Hindlimb muscle (tissue), 1 donor: Measurements from ENCODE around the gene LRMDA. TPM values are rescaled to one million over a fixed set of nuclear protein-coding genes. Genes with fewer than 3 reads are reported as not detected.
A peak's percentile ranks its signal among the peaks of the same experiment; 100 is the strongest.

Experiments
- DNase-seq: peaks from one replicate; pipeline ENCODE4 v3.0.0-alpha.2; 2013
- polyA plus RNA-seq: library from polyadenylated mRNA; unstranded; fragments of 120-200 nt; gene quantifications from one replicate; pipeline ENCODE4 v1.2.1, GENCODE V29; 2013; ENCODE audit not compliant: insufficient read length

LRMDA gene
- polyA plus RNA-seq, 1 donor: 6.6 TPM

- DNase-seq: no peak
Observed at GRCh38 chr10:76429368-76430060, 998.1 kb downstream of the LRMDA start.

DNA sequence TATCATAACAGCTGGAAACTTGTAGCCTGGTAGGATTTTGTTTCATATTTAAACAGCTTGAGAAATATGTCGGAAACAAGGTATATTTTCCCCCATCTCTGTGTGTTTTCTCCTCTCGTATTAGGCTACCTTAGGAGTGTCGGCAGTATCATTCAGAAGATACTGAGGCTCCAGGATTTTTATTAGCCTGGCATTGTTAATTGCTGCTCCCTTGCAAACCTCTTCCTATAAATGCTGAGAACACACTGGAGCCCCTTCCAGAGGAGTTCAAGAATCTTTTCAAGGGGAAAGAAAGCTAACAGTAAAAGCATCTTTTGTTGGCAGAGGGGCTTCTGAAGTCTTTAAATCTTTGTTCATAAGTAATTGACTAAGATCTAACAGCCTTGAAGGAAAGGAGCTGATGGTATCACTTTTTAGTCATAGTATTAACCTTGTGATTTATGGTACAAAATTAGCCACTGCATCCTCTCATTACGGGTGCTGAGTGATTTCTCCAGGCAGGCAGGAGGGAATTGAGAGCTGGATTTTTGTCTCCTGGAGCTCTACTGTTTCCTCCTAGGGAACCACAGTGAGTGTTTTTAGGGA lies 998.7 kb downstream of the LRMDA start:
- DNase-seq: no peak

GRCh38 chr10:76432016-76433012 lies 1000.9 kb downstream of the LRMDA start:
- no peak for DNase-seq

DNA sequence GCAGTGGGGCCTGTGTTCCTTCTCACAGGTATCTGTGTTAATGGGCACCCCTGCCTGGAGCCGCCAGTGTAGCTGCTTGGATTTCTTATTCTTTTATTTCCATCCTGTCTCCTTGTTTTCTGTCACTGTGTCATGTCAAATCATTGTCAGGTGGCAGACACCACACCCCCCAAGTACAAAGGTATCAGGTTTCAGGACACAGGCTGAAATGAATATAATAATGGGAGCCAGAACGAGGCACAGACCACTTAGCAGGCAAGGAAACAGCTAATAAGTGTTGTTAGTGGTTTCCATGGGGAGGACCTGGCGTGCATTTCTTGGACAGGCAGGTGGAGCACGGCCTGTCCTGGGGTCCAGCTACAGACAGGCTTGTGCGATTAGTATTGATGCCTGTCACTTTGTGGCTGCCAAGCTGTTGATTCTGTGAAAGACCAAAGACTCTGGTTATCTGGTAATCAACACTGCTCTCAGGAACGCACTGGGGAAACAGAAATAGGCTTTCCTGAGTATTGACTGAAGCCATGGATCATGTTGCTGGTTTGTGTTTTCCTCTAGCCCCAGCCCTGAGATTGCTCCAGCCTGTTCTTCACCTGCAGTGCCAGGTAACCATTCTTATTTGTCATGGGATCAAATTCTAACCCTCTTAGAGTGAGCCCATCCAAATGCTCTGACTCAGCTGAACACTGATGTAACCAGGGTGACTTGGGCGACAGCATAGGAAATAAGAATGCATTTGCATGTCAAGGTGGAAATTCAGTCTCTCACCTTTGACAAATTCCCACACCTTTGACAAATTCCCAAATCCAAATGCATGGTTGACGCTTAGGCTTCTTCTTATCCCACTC lies 1002.0 kb downstream of the LRMDA start:
- DNase-seq: no peak

GRCh38 chr10:76435157-76435556 lies 1003.7 kb downstream of the LRMDA start:
- no peak for DNase-seq

DNA sequence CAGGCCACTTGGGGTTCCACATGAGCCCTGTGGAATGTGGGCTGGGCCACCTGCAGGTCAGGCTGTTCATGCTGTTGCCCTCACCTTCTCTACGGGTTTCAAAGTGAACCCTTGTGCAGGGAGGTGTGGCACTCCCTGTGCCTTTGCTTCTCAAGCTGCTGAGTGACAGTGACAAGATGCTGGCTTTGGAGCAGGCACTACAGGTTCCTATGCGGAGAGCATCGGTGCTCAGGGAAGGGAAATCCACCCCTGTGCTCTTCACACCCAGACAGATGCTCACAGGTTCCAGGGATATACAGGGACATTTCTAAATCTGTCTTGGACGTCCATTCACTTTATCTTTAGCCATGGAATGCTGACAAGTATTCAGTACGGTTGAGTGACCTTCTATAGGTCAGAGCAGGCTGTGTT lies 1005.0 kb downstream of the LRMDA start:
- DNase-seq: no peak

- DNase-seq: peak; percentile 34
Observed at GRCh38 chr10:76436981-76437380, 1005.6 kb downstream of the LRMDA start.

DNA sequence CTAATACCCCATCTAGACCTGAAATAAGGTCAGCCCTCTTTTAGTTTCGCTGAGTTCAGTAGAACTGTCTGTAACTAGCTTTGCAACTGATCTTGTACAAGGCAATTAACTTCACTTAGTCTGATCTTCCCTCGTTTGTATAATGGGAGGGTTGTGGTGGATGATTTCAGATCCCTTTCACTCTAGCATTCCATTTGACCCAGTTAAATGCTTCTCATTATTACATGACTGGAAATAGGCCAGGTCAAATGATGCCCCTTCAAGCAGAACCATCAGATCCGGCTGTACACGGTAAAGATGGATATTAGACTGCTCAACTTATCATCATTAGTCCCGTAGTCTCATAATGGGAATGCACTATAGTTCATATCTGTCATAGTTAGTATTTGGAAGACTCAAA lies 1009.0 kb downstream of the LRMDA start:
- no peak for DNase-seq

DNA sequence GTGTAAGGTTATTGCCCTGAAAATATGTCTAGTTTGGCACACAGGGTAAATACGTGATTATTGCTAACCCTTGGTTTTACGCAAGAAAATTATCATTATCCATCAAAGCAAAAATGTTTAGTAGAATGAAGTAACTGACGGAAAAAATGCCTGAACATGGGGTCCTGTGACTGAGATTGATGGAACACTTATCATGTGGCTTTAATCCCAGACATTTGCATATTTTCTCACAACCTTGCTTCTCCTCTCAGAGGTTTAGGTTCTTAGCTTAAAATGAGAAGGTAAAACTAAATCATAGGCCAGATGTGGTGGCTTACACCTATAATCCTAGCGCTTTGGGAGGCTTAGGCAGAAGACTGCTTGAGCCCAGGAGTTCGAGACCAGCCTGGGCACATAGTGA lies 1010.7 kb downstream of the LRMDA start:
- no peak for DNase-seq

- DNase-seq: no peak
Observed at GRCh38 chr10:76444034-76444800, 1012.8 kb downstream of the LRMDA start.

GRCh38 chr10:76447578-76447977 lies 1016.2 kb downstream of the LRMDA start:
- DNase-seq: no peak

- no peak for DNase-seq
Observed at GRCh38 chr10:76451911-76452310, 1020.5 kb downstream of the LRMDA start.

DNA sequence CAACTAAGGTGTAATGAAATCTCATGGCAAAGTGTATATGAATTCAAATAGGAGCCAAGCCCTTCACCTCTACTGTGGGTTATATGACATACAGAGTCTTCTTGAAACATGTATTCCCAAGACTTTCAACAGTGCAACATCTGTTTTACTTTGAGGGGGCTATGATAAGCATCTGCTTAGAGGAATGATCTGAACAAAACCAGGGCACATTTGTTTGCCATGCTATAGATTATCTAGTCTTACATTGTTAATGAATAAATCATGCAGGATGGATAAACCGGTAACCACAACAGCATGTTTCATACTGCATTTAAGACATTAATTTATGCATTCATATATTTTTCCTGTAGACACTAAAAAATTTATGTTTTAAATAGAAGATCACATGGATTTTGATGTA lies 1021.9 kb downstream of the LRMDA start:
- DNase-seq: no peak

DNA sequence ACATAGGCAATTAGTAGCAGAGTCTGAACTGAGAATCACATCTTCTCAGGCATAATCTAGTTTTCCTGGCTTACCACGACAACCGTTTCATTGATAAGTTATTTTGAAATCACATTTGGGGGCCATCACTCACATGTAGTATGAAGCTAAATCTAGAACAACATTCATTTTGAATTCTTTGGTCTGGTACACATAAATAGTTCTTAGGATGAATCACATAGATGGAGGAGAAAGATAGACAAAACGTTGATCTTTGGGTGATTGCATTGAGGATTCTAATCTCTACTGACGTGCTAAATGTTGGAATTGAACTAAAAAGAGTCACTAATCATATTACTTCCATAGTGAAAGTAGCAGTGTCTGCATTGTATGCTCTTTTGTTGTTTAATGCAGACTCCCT lies 1022.6 kb downstream of the LRMDA start:
- no peak for DNase-seq

- no peak for DNase-seq
Observed at GRCh38 chr10:76454506-76455140, 1023.2 kb downstream of the LRMDA start.

DNA sequence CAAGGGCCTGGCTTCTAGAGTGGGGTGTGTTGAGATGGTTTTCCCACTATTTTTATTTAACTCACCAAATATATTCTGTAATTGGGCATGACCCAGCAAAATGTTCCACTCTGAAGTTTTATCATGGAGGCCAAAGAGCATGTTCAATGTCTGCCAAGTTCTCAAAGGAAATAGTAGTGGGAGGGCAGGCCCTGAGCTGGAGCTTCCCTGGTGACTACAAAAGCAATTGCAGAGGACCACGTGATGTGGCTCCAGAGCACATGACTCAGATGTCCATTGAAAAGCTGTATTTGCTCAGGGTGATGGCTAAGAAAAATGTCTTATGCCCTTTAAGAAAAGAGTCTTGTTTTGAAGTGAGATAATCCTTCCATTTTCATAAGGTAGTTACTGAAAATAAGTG lies 1024.8 kb downstream of the LRMDA start:
- DNase-seq: no peak

DNA sequence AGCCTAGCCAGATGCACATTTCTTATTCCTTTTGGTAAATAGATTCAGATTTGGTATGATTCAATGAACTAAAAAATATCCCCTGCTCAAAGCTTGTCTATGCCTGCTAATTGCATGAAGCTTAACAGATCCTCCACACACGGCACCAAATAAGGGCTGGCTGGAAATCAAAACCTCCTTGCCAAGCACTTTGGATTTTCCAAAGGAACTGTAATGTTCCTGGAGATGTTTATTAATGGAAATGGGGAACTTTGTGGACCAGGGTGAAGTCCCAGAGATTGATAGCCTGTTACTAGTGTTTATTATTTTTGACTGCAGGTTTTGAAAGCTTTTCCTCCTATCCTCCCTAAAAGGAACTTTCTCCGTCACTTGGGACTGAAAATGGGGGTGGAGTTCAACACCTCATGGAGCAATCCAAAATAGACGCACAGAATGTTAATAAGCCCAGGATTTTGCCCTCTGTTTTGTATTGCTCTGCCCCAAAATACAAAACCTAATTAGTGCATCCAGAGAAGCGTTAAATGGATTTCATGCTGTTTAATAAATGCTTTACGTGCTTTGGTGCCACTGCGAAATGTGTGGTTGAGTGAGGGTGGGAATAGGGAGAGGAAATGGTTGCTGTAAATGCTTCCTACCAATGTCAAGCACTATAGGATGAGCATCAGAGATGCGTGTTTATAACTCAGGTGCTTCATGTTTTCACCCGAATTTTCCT lies 1027.7 kb downstream of the LRMDA start:
- peak; percentile 25 for DNase-seq

DNA sequence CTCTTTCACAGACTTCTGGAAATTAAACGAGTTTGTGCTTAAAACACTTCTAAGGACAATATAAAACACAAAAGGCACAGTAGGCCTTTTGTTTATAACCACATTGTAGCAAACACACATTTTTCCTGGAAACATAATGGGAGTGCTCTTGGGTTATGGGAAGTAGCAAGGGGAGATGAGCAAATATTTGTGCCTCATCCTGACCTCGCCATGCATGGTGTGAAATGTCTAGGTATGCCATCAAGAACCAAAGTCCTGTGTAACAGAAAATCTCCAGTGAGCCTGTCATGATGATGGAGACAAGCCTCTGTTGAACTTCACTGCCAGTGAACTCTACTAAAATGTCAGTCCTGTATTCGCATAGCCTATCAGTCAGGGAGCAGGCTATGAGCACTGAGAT lies 1029.6 kb downstream of the LRMDA start:
- DNase-seq: no peak

- DNase-seq: no peak
Observed at GRCh38 chr10:76463111-76463510, 1031.7 kb downstream of the LRMDA start.

- DNase-seq: no peak
Observed at GRCh38 chr10:76466836-76467503, 1035.5 kb downstream of the LRMDA start.
